ES-I3 (cell line): ENCODE measurements around the gene NDUFA13.

Experiments used
- H3K36me3 ChIP-seq: 2 replicates; pipeline ENCODE4 v1.6.1; 2013; ENCODE audit warnings: mild to moderate bottlenecking, low read length, control low read depth, moderate library complexity; ENCODE audit not compliant: insufficient read depth
- H3K4me1 ChIP-seq: 2 replicates; pipeline ENCODE4 v1.6.1; 2013; ENCODE audit warnings: mild to moderate bottlenecking, control low read depth, low read length; ENCODE audit not compliant: insufficient read depth
- H3K9ac ChIP-seq: 2 replicates; pipeline ENCODE4 v1.6.1; 2013; ENCODE audit warnings: low read depth, mild to moderate bottlenecking, low read length, moderate library complexity
- H3K9me3 ChIP-seq: 2 replicates; pipeline ENCODE4 v1.6.1; 2013; ENCODE audit warnings: mild to moderate bottlenecking, low read length, moderate library complexity; ENCODE audit not compliant: control insufficient read depth, insufficient read depth

The NDUFA13 gene

DNA sequence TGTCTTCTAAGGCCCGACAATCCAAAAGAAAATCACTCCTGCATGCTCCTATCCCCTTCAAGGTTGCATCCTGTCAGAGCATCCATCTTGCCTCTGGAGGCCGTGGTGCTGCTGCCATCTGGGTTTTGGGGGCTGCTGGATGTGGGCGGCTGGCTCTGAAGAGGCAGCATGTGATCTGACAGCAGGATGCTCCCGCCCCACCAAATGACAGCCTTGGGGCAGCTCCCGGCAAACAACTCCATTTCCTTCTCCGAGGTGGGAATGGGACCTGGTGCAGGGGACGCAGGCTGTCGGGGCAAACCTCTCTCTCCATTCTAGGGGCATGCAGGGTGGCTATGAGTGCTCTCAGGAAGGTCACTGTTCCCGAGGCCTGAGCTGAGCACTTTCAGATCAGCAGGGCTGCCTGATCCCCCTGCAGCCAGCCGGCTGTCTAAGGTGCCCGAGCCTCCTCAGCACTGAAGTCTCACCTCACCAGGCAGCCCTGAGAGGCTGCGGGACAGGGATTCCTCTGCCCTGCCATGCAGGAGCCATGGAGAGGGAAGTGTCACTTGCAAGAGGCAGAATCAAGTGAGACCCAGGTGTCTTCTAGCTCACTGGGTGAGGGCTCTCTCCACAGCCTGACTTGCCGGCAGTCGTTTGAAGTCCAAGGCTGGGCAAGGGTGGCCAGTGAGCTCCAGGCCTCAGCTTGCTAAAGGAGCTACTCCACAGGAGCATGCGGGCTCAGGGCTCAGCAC lies 29.5 kb upstream of the NDUFA13 start:
- Histone ChIP-seq H3K4me1 (peaks cover 39% of the 10 kb centered on the region), H3K36me3 (no peaks in the 10 kb centered on the region; the same call in 1 of the 2 replicates), H3K9me3 (no peaks in the 10 kb centered on the region), H3K9ac (no peak overlapping the region)

DNA sequence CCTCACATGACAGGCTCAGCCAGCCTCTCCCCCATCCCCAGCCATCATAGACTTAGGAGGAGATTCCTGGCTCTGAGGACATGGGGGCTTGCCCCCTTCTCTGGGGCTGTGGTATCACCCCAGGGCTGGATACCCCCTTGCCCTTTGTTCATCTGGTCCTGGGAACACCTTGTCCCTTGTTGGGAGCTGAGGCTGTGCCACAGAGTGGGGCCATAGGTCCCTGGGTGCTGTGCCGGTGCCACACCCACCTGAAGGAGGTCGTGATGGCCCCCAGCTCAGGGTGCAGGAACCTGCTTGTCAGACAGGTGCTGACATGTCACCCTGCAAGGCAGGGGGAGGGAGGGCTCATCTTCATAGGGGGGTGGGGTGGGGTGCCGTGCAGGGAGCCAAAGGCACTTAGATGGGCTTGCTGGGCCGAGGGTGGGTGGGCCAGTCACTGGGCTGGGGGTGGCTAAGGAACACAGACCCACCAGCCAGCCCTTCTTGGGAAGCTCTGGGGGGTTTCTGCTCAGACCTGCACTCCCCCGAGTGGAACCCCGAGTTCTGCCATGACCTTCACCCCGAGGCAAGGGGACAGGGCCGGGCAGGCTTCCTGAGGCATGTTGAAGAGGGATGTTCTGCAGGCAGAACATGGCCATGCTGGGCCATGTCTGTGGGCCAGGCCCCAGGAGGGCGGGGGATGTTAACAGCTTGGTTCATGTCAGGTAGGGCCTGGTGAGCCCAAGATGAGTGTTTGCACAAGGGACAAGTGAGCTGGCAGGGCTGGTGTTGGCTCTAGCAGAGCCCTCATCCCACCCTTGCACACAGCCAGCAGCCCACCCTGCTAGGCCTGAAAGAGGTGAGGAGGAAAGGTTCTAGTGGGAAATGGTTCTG lies 28.7 kb upstream of the NDUFA13 start:
- no peak overlapping the region for H3K9ac ChIP-seq
- no peaks in the 10 kb centered on the region for H3K9me3 ChIP-seq
- peaks cover 39% of the 10 kb centered on the region for H3K4me1 ChIP-seq
- H3K36me3 ChIP-seq, result peaks cover 2% of the 10 kb centered on the region; the same call in 1 of the 2 replicates

DNA sequence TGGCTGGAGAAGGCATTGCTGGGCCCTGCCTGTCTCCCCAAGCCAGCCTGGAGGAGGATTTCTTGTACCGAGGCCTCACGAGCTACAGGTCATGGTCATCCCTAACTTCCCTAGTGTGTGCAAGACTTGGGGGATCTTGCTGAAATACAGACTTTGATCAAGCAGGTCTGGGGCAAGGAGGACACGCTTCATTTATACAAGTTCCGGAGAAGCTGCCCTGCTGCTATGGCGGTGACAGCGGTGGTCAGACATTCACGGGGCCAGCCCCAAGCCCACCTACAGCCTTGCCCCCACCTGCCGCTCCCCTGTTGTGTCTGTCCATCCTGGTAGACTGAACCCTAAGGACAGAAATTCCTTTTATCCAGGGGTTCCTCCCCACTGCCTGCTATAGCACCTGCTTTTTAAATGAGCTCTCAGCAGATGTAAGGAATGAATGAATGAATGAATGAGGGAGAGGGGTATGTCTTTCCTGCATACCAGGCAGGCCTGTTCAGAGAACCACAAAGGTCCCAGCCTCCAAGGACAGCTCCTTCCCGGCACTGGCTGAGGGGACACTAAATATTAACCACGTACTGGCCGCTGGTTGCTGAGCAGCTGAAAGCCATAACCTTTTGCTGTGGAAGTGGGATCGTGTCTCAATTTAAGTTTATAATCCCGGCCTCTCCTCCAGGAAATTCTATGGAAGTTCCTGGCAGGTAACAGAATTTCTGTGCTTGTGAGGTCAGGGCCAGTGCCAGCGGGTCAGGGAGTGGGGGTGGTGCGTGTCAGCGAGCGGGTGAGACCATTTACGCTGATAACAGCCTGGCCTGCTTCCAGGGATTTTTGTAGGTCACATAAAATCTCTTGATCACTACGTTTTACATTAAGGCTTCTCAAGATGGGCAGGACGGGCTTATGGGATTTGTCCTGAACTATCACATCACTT lies 27.8 kb upstream of the NDUFA13 start:
- Histone ChIP-seq H3K9me3 (no peaks in the 10 kb centered on the region), H3K9ac (peak overlapping the region; percentile 21; the same call in 1 of the 2 replicates), H3K36me3 (peaks cover 2% of the 10 kb centered on the region; the same call in 1 of the 2 replicates), H3K4me1 (peaks cover 39% of the 10 kb centered on the region)

DNA sequence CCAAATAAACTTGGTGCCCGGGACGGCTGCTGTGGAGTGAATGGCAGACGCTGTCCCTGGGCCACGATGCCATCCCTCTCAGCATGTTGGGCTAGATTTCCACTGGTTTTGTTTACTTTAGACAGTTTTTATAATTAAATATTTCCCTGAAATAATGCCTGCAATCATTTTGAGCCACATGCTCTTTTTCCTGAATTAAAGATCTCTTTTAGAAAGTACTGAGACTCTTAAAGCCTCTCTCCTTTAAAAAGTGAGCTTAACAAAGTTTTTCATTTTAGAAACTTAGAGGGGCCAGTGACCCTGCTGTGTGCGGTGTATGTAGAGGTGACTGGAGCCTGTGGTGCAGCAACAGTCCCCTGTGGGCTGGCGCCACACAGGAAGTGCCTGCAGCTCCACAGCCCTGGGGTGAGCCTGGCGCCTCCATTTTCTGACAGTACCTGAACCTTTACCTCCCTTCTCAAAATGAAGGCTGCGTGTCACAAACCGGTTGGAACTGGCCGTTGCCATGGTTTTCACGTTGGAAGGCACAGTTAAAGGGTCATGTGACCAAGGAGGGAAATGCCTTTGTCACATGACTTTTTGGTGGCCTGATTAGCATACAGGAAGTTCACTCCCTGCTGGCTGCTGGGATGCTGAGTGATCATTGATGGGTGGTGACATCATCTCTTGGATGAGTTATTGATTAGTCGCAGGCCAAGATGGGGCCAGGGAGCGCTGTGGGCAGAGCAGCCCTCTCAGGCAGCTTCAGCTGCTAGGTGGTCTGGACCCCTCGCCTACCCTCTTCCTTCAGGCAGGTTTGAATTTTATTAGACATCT lies 26.9 kb upstream of the NDUFA13 start:
- Histone ChIP-seq H3K4me1 (peaks cover 39% of the 10 kb centered on the region), H3K9ac (peak overlapping the region; percentile 21; the same call in 1 of the 2 replicates), H3K9me3 (no peaks in the 10 kb centered on the region), H3K36me3 (peaks cover 2% of the 10 kb centered on the region; the same call in 1 of the 2 replicates)

DNA sequence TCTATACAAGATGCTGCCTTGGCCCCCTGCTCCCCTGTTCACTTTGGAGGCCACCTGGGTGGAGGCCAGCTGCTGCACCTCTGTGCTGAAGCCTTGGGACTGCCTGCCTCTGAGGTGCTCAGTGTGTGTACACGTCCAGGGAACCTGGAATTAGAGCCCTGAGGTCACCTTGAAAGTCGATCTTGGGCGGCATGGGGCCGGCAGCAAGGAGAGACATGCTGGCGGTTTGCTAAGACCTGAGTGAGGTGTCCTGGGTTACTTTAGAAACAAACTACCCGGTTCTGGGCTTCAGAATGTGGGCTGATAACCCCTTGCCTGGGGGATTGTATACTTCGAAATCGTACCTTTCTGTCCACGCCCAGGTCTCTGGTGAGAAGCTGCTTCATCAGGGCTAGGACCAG lies 26.2 kb upstream of the NDUFA13 start:
- H3K9me3 ChIP-seq, result no peaks in the 10 kb centered on the region
- no peak overlapping the region for H3K9ac ChIP-seq
- peaks cover 37% of the 10 kb centered on the region for H3K4me1 ChIP-seq
- H3K36me3 ChIP-seq, result peaks cover 2% of the 10 kb centered on the region; the same call in 1 of the 2 replicates

DNA sequence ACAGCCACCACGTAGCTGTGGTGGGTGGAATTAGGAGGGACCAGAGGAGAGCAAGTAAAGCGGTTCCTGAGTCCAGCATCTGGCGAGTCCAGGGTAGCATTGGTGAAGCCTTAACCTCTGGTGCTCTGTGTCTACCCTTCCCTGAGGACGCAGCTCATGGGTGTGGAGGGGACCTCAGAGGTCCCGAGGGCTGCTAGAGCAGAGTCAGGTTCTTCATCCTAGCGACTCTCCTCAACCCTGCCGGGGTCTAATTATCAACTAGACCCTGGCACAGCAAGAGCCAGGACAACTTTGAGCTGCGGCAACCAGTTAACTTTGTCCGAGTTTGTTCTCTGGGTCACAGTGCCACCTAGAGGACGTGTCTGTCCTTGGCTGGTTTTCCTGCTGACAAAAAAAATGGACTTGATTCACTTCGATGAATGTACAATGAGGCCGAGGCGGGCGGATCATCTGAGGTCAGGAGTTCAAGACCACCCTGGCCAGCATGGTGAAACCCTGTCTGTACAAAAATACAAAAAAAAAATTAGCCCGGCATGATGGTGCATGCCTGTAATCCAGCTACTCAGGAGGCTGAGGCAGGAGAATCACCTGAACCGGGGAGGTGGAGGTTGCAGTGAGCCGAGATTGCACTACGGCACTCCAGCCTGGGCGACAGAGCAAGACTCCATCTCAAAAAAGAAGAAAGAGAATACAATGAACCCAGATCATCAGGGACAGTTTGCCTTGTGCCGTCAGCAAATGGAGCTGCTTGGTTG lies 25.6 kb upstream of the NDUFA13 start:
- Histone ChIP-seq H3K4me1 (peaks cover 32% of the 10 kb centered on the region), H3K9ac (no peak overlapping the region), H3K9me3 (no peaks in the 10 kb centered on the region), H3K36me3 (peaks cover 2% of the 10 kb centered on the region; the same call in 1 of the 2 replicates)

DNA sequence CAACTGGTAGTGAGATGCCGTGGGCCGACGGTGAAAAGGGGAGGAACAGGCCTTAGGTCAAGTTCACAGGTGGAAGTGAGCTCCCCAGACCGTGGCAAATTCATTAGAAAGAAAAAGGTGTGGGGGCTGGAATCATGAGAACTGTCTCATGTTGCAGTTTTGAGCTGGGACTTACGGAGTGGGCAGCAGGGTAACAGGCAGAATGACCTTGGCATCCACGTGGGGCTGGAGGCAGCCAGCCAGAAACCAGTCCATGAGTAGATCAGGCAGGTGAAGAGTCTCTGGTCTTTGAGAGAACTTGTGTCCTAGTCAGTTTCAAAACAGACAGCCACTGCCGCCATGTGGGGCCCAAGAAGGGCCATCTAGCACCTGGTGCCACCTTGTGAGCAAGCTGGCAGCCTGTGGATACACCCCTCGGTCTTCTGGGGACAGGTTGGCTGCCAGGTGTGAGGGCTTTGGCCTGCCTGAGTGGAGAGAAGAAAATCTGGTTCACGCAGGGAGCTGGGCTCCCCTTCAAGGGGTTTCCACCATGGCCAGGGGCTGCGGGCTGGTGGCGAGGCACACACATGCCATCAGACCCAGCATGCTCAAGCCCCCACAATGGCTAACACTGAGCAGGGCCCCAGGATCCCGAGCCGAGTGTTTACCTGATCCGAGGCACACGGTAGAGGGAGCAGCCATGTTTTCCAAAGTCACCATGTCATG lies 24.6 kb upstream of the NDUFA13 start:
- Histone ChIP-seq H3K4me1 (peaks cover 25% of the 10 kb centered on the region), H3K9ac (no peak overlapping the region), H3K36me3 (peaks cover 2% of the 10 kb centered on the region; the same call in 1 of the 2 replicates), H3K9me3 (no peaks in the 10 kb centered on the region)

DNA sequence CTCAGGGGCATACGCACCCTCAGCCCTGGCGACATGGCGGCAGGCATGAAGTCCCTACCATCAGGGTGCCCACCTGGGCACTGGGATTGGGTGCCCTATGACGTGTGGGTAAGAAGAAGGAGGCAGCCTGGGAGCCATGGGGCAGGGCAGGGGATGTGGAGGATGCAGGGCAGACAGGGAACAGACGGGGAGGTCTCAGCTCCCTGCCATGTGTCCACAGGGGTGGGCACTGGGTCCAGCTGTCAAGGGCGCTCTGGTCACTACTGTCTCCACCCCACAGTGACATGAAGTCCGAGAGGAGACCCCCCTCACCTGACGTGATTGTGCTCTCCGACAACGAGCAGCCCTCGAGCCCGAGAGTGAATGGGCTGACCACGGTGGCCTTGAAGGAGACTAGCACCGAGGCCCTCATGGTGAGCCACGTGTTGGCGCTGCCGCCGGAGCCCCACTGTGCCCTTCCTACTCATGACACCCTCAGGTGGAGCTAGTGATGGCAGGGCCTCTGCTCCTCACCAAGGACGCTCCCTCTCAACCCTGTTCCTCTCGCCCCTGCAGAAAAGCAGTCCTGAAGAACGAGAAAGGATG lies 23.9 kb upstream of the NDUFA13 start:
- no peaks in the 10 kb centered on the region for H3K9me3 ChIP-seq
- peaks cover 2% of the 10 kb centered on the region for H3K36me3 ChIP-seq
- H3K9ac ChIP-seq, result no peak overlapping the region
- H3K4me1 ChIP-seq, result peaks cover 25% of the 10 kb centered on the region

DNA sequence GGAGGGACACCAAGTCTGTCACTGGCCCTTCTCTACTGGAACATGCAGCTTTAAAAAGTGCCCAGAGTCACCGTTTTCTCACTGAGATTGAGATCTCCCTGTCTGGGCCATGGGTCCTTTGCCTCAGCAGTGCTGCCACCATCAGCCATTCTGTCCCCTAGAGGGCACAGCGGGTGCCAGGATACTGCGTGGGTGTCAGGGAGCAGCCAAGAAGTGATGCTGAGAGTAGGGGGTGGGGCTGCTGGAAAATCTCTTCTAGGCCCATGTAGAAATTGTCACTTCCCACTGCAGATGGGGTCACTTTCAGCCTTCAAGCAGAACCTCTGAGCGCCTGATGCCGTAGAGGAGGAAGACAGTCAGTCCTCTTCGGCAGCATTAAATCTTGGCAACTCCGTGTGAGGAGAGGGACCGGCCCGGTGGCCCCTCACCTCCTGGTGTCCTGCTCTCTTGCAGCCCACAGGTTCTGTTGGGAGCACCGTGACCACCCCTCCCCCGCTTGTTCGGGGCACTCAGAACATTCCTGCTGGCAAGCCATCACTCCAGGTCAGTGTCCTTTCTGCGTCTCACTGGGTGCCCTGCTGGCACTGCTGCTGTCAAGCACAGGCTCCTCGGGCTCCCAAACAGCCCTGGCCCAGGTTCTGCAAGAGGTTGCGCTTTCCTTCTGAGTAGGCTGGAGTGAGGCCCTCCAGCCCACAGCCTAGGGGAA lies 22.0 kb upstream of the NDUFA13 start:
- H3K9me3 ChIP-seq, result no peaks in the 10 kb centered on the region
- H3K36me3 ChIP-seq, result peaks cover 2% of the 10 kb centered on the region
- no peak overlapping the region for H3K9ac ChIP-seq
- peaks cover 11% of the 10 kb centered on the region for H3K4me1 ChIP-seq

DNA sequence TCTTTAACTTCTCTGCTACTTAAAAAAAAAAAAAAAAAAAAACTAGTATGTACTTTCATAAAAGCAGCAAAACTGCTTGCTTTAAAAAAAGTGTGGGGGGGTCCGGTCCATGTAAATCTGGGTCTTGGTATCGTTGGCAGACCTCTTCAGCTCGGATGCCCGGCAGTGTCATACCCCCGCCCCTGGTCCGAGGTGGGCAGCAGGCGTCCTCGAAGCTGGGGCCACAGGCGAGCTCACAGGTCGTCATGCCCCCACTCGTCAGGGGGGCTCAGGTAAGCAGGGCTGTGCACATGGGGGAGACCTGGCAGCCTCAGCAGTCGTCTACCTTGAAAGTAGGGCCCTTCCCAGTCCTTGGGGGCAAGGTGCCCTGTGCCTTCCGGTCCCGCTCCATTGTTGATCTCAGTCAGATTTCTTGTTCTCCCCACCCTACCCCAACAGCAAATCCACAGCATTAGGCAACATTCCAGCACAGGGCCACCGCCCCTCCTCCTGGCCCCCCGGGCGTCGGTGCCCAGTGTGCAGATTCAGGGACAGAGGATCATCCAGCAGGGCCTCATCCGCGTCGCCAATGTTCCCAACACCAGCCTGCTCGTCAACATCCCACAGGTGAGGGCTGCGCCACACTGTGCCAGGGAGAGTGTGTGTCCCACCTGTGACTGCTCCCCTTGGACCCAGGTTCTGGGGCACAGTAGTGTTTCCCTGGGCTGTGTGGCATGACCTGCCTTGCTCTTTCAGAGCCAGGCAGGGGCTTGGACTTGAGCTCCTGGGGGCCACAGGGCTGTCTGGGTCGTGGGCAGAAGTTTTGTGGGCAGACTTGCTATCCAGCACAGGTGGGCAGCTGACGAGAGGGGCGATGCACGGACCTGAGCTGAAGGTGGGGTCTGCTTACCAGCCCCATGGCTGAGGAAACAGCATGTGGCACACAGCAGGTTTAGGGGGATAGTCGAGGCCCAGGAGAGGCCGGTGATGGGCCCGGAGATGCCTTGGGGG lies 20.1 kb upstream of the NDUFA13 start:
- Histone ChIP-seq H3K9ac (no peak overlapping the region), H3K36me3 (peaks cover 2% of the 10 kb centered on the region), H3K9me3 (no peaks in the 10 kb centered on the region), H3K4me1 (no peaks in the 10 kb centered on the region)
